MCF 10A (cell line): ENCODE results near the gene NCOR1. TPM values are rescaled to one million over a fixed set of nuclear protein-coding genes. Genes with fewer than 3 reads are reported as not detected.
"Not testable (repeated sequence)": the region's sequence is repeated elsewhere in the genome, so short reads cannot be mapped to it uniquely, and the experiment has no call there.

Experiments
- BruUV-seq: library from RNA; stranded (reverse); fragments of 400-500 nt; replicated peaks from 2 replicates; lab custom pipeline; 2021; lab: Mats Ljungman, UMichigan
- CTCF ChIA-PET: fragments of 300-600 bp; sonication (Branson Sonifier 250); formaldehyde crosslinking; extraction: SDS; loops from one replicate; lab custom pipeline; 2021; ENCODE audit warnings: antibody characterized with exemption, inconsistent platforms; lab: Yijun Ruan, JAX
- POLR2A ChIA-PET: fragments of 300-600, 350-650 bp; sonication (Branson Sonifier 250); formaldehyde crosslinking; extraction: SDS; loops from one replicate; lab custom pipeline; 2020; ENCODE audit warnings: antibody characterized with exemption, inconsistent platforms; lab: Yijun Ruan, JAX
- DNase-seq: peaks from one replicate; pipeline ENCODE4 v3.0.0-alpha.2; 2018; ENCODE audit not compliant: unreplicated experiment
- H3K27ac Mint-ChIP-seq: one replicate; pipeline ENCODE4 v1.8.0; 2022; ENCODE audit warnings: mild to moderate bottlenecking, low read depth, mixed read lengths; ENCODE audit not compliant: unreplicated experiment
- H3K27me3 Mint-ChIP-seq: one replicate; pipeline ENCODE4 v1.8.0; 2022; ENCODE audit warnings: mixed read lengths; ENCODE audit not compliant: insufficient read depth, unreplicated experiment
- H3K36me3 Mint-ChIP-seq: one replicate; pipeline ENCODE4 v1.8.0; 2022; ENCODE audit warnings: mild to moderate bottlenecking, moderate library complexity, mixed read lengths; ENCODE audit not compliant: insufficient read depth, unreplicated experiment
- H3K4me1 Mint-ChIP-seq: one replicate; pipeline ENCODE4 v1.8.0; 2022; ENCODE audit warnings: mixed read lengths; ENCODE audit not compliant: insufficient read depth, unreplicated experiment
- H3K4me3 Mint-ChIP-seq: one replicate; pipeline ENCODE4 v1.8.0; 2022; ENCODE audit warnings: mild to moderate bottlenecking, moderate library complexity, mixed read lengths; ENCODE audit not compliant: unreplicated experiment
- H3K9me3 Mint-ChIP-seq: one replicate; pipeline ENCODE4 v1.8.0; 2022; ENCODE audit warnings: mixed read lengths; ENCODE audit not compliant: unreplicated experiment
- CTCF ChIP-seq: fragments of 200-600 bp; IDR thresholded peaks from one replicate; pipeline ENCODE4 v1.8.0; 2022; ENCODE audit warnings: antibody characterized with exemption, mild to moderate bottlenecking; ENCODE audit not compliant: unreplicated experiment
- intact Hi-C: fragments of 100-400 bp; cut with micrococcal nuclease; formaldehyde crosslinking; loops from 2 replicates; pipeline ENCODE4 v1.14.1; 2022
- total RNA-seq: library from RNA; stranded (reverse); gene quantifications from 2 replicates; pipeline ENCODE4 v1.2.3, GENCODE V29; 2022

The NCOR1 gene
- total RNA-seq, 1 experiment from 2014 or later: 138 TPM

DNA sequence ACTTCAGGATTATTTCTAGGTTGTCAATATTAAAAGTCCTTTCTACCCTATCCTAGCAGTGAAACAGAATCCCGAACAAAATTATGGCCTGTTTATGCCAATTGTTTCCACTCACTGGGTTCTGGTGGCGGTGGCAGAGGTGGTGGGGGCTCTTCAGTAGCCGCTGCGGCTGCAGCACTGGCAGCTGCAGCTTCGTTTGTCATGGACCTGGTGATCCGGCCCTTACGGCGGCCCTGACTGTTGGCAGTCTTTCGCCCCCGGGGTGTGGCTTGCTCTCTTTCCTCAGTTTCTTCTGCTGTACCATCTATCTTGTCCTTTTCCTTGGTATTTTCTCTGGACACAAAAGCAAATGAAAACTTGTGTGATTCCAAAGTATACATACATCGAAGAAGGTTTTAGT is 94.4 kb downstream of the NCOR1 start:
- no peaks in the 10 kb centered on the region for H3K9me3 Mint-ChIP-seq
- H3K36me3 Mint-ChIP-seq: peaks cover 65% of the 10 kb centered on the region
- ChIA-PET CTCF (no interaction called here), POLR2A (interaction anchor here (1.3 to 2.0 kb wide), 3 partner anchors 9 to 93 kb away, joined by 4 to 5 read pairs (median 5); no protein-coding TSS in a partner anchor)
- H3K4me1 Mint-ChIP-seq: peaks cover 21% of the 10 kb centered on the region
- no peaks in the 10 kb centered on the region for H3K27me3 Mint-ChIP-seq
- no peak overlapping the region for H3K27ac Mint-ChIP-seq
- DNase-seq: no peak
- TF ChIP-seq CTCF: no peak
- intact Hi-C loops: no loop called here
- H3K4me3 Mint-ChIP-seq: no peak overlapping the region
- BruUV-seq: no TSS peak

DNA sequence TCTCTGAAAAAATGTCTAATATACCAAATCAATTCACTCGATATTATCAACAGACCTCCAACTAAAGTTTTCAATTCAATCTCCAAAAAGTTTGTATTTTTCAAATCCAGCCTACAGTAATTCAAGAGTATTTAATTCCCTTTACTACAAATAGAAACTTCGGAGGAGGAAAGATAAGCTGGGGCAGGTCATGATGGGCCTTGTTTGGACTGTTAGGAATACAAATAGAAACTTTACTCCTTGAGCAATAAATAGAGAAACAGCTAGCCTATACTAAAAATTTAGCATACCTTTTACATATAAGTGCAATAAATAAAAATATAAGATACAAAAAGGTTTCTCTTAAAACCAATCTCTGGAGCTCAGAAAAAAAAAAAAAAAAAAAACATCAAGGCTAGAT is 98.2 kb downstream of the NCOR1 start:
- ChIA-PET CTCF (no interaction called here), POLR2A (interaction anchor here (0.6 to 1.3 kb wide), 2 partner anchors 81 to 98 kb away, joined by 3 to 6 read pairs; partner anchors contain the start of gene NCOR1)
- no TSS peak for BruUV-seq
- intact Hi-C loops: no loop called here
- Mint-ChIP-seq H3K4me3 (no peak overlapping the region), H3K27me3 (no peaks in the 10 kb centered on the region), H3K36me3 (peaks cover 90% of the 10 kb centered on the region), H3K9me3 (peaks cover 6% of the 10 kb centered on the region), H3K27ac (no peak overlapping the region), H3K4me1 (peaks cover 4% of the 10 kb centered on the region)
- no peak for DNase-seq
- no peak for TF ChIP-seq CTCF

DNA sequence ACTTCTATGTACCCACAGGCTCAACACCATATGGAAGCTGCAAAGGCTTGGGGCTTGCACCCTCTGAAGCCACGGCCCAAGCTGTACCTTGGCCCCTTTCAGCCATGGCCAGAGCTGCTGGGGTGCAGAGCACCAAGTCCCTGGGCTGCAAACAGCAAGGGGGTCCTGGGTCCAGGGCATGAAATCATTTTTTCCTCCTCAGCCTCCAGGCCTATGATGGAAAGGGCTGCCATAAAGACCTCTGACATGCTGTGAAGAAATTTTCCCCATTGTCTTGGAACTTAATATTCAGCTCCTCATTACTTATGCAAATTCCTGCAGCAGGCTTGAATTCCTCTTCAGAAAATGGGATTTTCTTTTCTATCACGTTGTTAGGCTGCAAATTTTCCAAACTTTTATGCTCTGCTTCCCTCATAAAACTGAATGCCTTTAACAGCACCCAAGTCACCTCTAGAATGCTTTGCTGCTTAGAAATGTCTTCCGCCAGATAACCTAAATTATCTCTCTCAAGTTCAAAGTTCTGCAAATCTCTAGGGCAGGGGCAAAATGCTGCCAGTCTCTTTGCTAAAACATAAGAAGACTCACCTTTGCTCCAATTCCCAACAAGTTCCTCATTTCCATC is 100.1 kb downstream of the NCOR1 start:
- H3K36me3 Mint-ChIP-seq: peaks cover 91% of the 10 kb centered on the region
- H3K9me3 Mint-ChIP-seq, POLR2A ChIA-PET, intact Hi-C loops, H3K4me3 Mint-ChIP-seq, DNase-seq, H3K27ac Mint-ChIP-seq, H3K27me3 Mint-ChIP-seq, H3K4me1 Mint-ChIP-seq, BruUV-seq, CTCF ChIA-PET: not testable (repeated sequence)

DNA sequence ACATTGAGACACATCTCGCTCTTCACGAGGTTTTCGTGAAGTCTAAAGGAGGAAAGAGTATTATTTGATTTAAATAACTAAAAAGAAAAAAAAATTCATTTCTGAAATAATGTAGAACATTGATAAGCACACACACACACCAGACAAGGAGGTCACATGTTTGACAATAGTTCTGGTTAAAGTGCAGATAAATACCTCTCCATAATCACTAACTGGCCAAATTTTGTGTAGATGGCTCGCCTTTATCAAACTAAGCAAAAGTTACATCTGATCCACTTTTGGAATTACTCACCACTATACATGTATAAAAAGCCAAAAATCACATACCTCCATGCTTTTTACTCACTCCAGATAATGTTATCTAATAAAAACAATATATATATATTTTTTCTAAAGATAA is 106.5 kb downstream of the NCOR1 start:
- peaks cover under 1% of the 10 kb centered on the region for H3K9me3 Mint-ChIP-seq
- H3K27me3 Mint-ChIP-seq: no peaks in the 10 kb centered on the region
- no peak overlapping the region for H3K27ac Mint-ChIP-seq
- DNase-seq: no peak
- no TSS peak for BruUV-seq
- ChIA-PET CTCF (no interaction called here), POLR2A (no interaction called here)
- intact Hi-C loops: no loop called here
- no peaks in the 10 kb centered on the region for H3K4me1 Mint-ChIP-seq
- H3K4me3 Mint-ChIP-seq: no peak overlapping the region
- peaks cover 80% of the 10 kb centered on the region for H3K36me3 Mint-ChIP-seq
- no peak for TF ChIP-seq CTCF
